DND-41 (cell line): ENCODE data around the gene DDX24.

ENCODE experiments used
- ATAC-seq: fragments of 200-7000 bp; cut with Tn5 transposase; 3 replicates; pipeline ENCODE4 v1.9.1; 2021; ENCODE audit warnings: low read depth; ENCODE audit not compliant: insufficient read depth
- DNase-seq: peaks from one replicate; pipeline ENCODE4 v3.0.0-alpha.2; 2020
- H2AFZ ChIP-seq: 2 replicates; pipeline ENCODE4 v1.6.0; 2012; ENCODE audit warnings: low read depth, low read length
- H3K27ac ChIP-seq: 2 replicates; pipeline ENCODE4 v1.5.1; 2012; ENCODE audit warnings: low read length, inconsistent platforms
- H3K27me3 ChIP-seq: fragments of 200-600 bp; sonication (generic); 2 replicates; pipeline ENCODE4 v1.6.0; 2012; ENCODE audit warnings: low read length, mild to moderate bottlenecking, inconsistent platforms; ENCODE audit not compliant: insufficient read depth, poor library complexity
- H3K36me3 ChIP-seq: 2 replicates; pipeline ENCODE4 v1.5.1; 2012; ENCODE audit warnings: low read length, inconsistent platforms; ENCODE audit not compliant: insufficient read depth
- H3K4me1 ChIP-seq: 2 replicates; pipeline ENCODE4 v1.5.1; 2012; ENCODE audit warnings: mild to moderate bottlenecking, low read length; ENCODE audit not compliant: insufficient read depth
- H3K4me2 ChIP-seq: 2 replicates; pipeline ENCODE4 v1.6.0; 2012; ENCODE audit warnings: mild to moderate bottlenecking, moderate library complexity, low read length, inconsistent platforms; ENCODE audit not compliant: insufficient read depth
- H3K4me3 ChIP-seq, 2 experiments: fragments of 200-600 bp in 1 of 2; shearing (Covaris generic) in 1 of 2; 2 replicates each; pipeline ENCODE4 v1.5.1; 2012 to 2016; ENCODE audit warnings: inconsistent platforms in 2 of 2, low read length in 2 of 2, mild to moderate bottlenecking in 2 of 2, low read depth in 1 of 2, moderate library complexity in 1 of 2
- H3K79me2 ChIP-seq: 2 replicates; pipeline ENCODE4 v1.6.0; 2012; ENCODE audit warnings: low read length, inconsistent platforms; ENCODE audit not compliant: insufficient read depth
- H3K9ac ChIP-seq: 2 replicates; pipeline ENCODE4 v1.6.0; 2012; ENCODE audit warnings: low read depth, mild to moderate bottlenecking, inconsistent platforms, low read length, moderate library complexity
- H3K9me3 ChIP-seq: 2 replicates; pipeline ENCODE4 v1.5.1; 2012; ENCODE audit warnings: low read length, moderate library complexity, mild to moderate bottlenecking, inconsistent platforms; ENCODE audit not compliant: insufficient read depth, severe bottlenecking
- H4K20me1 ChIP-seq: 2 replicates; pipeline ENCODE4 v1.6.0; 2012; ENCODE audit warnings: low read length; ENCODE audit not compliant: insufficient read depth
- CTCF ChIP-seq: IDR thresholded peaks from 2 replicates; pipeline ENCODE4 v1.5.1; 2012; ENCODE audit warnings: borderline replicate concordance, low read length, moderate library complexity, mild to moderate bottlenecking; ENCODE audit not compliant: poor library complexity, severe bottlenecking; ENCODE audit errors: extremely low read depth
- EZH2 ChIP-seq: IDR thresholded peaks from 3 replicates; pipeline ENCODE4 v1.6.1; 2012; ENCODE audit warnings: borderline replicate concordance, low read depth, mild to moderate bottlenecking, moderate library complexity, low read length, inconsistent platforms; ENCODE audit not compliant: severe bottlenecking

The DDX24 gene

GRCh38 chr14:94051115-94051514 is 29.9 kb downstream of the DDX24 start:
- peaks cover 97% of the 10 kb centered on the region for H3K36me3 ChIP-seq
- H3K27me3 ChIP-seq: no peaks in the 10 kb centered on the region
- H3K9ac ChIP-seq: no peak overlapping the region
- no peak overlapping the region for H2AFZ ChIP-seq
- DNase-seq (no peak), ATAC-seq (no peak)
- H3K79me2 ChIP-seq: no peaks in the 10 kb centered on the region
- H3K9me3 ChIP-seq: no peaks in the 10 kb centered on the region
- H3K4me3 ChIP-seq: no peak overlapping the region
- peaks cover 24% of the 10 kb centered on the region for H4K20me1 ChIP-seq
- no peak for TF ChIP-seq EZH2
- peak; percentile 49 for TF ChIP-seq CTCF
- H3K4me1 ChIP-seq: no peaks in the 10 kb centered on the region
- H3K27ac ChIP-seq: no peak overlapping the region
- no peak overlapping the region for H3K4me2 ChIP-seq

- no peak for ATAC-seq
- peaks cover 96% of the 10 kb centered on the region for H3K36me3 ChIP-seq
Measured at GRCh38 chr14:94050231-94050880, 30.6 kb downstream of the DDX24 start.

GRCh38 chr14:94049625-94050023 is 31.4 kb downstream of the DDX24 start:
- Histone ChIP-seq H4K20me1 (peaks cover 18% of the 10 kb centered on the region), H3K36me3 (peaks cover 95% of the 10 kb centered on the region), H3K9ac (no peak overlapping the region), H3K4me3 (no peak overlapping the region), H3K27me3 (no peaks in the 10 kb centered on the region), H2AFZ (no peak overlapping the region), H3K27ac (no peak overlapping the region), H3K79me2 (no peaks in the 10 kb centered on the region), H3K4me1 (no peaks in the 10 kb centered on the region), H3K4me2 (no peak overlapping the region), H3K9me3 (no peaks in the 10 kb centered on the region)
- DNase-seq (no peak), ATAC-seq (no peak)
- no peak for TF ChIP-seq CTCF
- TF ChIP-seq EZH2: no peak

More at GRCh38 chr14:94050231-94050880, 30.6 kb downstream of the DDX24 start:
- DNase-seq: no peak
- H3K4me1 ChIP-seq: no peaks in the 10 kb centered on the region
- TF ChIP-seq CTCF (no peak), EZH2 (no peak)
- no peak overlapping the region for H3K27ac ChIP-seq
- no peak overlapping the region for H3K9ac ChIP-seq
- H3K4me2 ChIP-seq: no peak overlapping the region
- no peaks in the 10 kb centered on the region for H3K27me3 ChIP-seq
- no peak overlapping the region for H2AFZ ChIP-seq
- H3K79me2 ChIP-seq: no peaks in the 10 kb centered on the region
- no peaks in the 10 kb centered on the region for H3K9me3 ChIP-seq
- no peak overlapping the region for H3K4me3 ChIP-seq
- H4K20me1 ChIP-seq: peaks cover 18% of the 10 kb centered on the region
